8988T (cell line): ENCODE results near the gene NOXA1.
"Not testable (repeated sequence)": the region's sequence is repeated elsewhere in the genome, so short reads cannot be mapped to it uniquely, and the experiment has no call there.

Source experiments
- DNase-seq: peaks from one replicate; pipeline ENCODE4 v3.0.0; 2011

Gene NOXA1

DNA sequence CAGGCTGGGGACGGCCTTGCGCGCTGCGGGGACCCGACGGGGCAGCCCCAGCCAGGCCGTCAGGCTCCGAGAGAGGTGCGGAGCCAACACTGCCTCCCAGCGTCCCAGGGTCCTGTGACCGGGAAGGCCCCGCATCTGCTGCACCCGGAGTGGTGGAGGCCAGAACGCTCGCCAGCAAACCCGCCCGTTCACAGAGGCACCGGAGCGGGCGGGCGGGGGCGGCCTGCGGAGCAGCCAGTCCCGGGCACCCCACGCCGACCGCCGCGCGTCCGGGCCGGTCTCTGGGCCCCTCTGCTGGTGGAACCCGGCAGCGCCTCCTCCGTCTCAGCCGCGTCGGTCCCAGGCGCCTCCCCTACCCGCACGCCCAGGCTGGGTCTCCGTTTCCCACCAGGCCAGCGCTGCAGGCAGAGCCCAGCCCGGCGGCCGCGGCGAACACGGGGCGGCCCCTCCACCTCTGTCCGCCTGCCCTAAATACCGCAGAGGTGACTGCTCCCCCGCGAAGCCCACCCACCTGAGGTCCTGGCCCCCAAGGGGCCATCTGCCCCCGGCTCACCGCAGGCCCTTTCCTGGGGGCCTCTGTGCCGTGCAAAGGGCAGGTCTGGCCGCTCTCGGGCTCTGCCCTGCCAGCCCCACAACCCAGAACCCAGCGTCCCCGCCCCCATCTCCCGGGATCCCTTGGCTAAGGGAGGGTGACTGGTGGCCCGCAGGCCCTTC lies 16.2 kb upstream of the NOXA1 start:
- no peak for DNase-seq

DNA sequence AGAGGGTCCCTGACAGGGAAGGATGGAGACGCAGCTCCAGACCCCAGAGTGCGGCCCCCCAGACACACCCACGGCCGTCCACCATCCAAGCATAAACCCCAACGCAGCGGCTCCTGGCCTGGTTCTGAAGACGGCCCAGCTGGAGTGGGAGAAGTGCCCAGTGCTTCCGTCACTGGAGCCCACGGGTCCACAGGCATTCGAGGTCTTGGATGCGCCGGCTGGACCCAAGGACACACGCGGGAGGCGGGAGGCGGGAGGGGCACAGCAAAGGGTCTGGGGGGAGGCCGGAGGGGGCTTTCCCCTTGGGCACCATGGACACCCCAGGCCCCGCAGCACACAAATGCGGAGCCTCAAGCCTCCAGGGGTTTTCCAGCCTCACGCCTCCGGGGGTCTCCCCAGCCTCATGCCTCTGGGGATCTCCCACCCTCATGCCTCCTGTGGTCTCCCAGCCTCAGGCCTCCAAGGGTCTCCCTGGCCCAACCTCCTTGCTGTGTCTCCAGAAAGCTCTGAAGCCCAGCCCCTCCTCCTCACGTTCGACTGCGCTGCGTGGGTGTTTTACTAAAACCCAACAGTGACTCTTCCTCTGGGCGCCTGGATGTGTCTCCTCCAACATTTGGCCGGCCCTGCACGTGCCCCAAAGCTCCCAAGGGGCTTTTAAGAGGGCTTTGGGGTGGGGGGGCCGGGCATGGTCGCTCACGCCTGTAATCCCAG lies 15.4 kb upstream of the NOXA1 start:
- DNase-seq, result no peak

DNA sequence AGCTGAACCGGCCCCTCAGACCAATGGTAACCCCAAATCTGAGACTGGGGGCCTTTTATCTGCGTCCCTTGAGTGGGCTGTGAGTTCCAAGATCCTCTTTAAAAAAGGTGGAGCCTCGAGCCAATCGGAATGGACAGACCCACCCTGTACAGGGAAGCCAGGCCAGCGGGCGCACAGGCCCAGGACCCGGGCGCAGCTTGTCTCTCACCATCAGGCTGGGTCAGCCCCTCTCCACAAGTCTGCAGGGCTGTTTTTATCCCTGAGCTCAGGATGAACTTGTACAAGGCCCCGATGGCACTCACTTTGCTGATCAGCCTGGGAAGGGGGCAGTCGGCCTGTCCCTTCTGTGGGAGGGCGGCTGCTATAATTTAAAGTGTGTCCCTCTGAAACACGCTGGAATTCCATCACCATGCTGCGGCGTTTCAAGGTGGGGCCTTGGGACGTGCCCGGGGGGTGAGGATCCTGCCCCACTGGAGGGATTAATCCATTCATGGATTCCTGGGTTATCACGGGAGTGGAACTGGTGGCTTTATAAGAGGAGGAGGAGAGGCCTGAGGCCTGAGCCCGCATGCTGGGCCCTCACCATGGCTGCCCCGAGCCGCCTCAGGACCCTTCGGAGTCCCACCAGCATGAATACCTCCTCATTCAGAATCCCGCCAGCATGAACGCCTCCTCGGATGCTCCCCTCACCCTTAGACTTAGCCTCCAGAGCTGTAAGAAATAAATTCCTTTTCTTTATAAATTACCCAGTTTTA lies 14.4 kb upstream of the NOXA1 start:
- DNase-seq, result no peak

DNA sequence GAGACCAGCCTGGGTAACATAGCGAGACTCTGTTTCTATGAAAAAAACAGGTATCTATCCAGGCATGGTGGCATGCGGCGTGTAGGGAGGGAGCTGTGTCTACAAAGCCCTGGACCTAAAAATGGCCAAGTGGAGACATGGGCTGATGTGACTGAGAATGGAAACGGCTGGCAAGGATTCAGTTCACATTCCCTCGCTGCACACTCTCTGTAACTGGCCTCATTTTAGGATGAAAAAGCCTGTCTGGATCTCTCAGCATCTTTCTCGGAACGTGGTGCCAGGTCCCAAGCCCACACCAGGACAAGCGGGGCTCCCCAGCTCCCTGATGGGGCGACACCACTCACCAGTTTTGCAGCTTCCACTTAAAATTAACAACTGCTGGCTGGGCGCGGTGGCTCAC lies 13.7 kb upstream of the NOXA1 start:
- no peak for DNase-seq

DNA sequence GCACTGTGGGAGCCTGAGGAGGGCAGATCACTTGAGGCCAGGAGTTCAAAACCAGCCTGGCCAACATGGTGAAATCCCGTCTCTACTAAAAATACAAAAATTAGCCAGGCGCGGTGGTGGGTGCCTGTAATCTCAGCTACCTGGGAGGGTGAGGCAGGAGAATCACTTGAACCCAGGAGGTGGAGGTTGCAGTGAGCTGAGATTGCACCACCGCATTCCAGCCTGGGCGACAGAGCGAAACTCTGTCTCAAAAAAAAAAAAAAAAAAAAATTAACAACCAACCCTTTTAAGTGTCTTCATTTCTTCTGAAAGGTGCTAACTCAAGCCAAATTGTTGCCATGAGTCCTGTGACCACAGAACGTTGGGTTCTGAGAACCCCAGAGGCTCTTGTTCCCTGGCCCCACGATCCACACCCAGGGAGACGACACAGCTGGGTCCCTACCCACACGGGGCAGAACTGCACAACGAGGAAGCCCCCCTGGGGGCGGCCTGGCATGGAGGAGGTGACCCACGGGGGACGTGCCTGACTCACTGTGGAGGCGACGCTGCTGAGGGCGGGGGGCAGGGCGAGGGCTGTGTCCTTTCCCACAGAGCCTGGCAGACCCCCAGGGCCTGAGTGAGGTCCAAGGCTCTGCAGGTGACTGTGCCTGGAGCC lies 12.8 kb upstream of the NOXA1 start:
- not testable (repeated sequence) for DNase-seq

DNA sequence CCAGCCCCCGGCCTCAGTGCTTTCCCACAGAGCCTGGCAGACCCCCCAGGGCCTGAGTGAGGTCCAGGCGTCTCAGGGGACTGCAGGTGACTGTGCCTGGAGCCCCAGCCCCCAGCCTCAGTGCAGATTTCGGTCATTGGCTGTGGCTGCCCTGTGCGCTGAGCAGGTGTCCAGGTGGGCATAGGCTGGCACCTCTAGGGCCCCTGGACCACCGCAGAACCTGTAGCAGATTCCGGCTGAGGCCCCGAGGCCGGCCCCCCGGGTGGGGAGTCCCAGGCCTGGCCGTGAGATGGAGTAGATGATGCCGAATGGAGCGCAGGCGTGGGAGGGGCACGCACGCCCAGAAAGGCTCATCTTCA lies 12.3 kb upstream of the NOXA1 start:
- no peak for DNase-seq

DNA sequence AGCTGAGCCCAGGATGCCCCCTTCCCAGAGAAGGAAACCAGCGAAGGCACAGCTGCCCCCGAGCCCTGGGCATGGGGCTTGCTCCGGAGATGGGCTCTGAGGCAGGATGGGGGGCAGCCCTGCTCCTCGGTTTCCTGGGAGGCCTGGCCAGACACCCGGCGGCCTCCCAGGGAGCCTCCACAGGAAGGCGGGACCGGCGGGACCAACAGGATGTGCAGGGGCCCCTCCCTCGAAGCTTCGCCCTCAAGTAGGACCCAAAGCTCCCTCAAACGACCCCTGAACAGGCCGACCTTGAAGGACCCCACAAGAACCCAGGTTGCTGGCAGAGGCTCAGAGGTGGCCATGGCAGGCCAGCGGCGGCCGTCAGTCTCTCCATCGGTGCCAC lies 11.9 kb upstream of the NOXA1 start:
- DNase-seq, result no peak

DNA sequence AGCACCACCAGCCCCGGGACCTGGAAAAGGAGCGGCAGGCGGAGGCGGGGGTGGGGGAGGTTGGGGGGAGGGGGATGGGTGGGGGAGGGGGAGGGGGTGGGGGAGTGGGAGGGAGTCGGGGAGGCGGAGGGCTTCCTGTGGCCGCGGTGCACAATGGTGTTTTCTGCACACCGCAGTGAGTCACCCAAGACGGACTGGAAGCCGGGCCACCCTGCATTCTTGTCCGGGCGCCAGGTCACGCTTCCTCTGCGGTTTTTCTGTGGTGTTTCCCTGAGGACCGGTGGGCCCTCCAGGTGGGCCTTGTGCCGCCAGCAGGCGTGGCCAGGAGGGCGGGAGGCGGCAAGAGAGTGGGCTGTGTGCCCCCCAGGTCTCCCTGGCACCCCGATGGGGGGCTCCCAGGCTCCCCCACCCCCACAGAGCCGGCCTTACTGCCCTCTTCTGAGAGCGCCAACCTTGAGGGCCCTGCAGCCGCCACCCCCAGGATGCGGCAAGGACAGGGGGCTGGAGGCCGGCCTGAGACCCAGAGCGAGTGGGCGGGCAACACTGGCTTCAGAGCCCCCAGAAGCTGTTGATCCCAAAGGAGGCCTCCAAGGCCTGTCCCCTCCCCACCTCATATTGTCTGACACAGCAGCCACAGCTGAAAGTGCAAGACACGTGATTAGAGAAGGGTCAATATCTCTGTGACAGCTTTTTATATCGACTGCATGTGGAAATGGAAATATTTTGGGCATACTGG lies 11.4 kb upstream of the NOXA1 start:
- DNase-seq, result peak; percentile 94

DNA sequence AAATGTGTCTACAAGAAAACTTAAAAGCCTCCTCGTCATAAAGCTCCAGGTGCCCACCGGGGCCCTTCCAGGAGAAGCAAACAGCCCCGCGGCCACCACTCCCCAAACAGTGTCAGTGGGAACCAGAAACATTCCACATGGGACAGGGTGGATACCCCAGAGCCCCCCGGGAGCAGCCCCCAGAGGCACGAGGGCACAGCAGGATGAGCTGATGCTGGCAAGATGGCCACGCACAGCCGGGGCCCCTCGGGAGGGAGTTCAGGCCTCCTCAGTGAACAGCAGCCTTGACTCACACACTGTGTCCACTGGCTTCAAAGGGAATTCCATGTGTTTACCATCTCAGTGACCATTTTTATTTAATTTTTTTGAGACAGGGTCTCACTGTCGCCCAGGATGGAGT lies 10.8 kb upstream of the NOXA1 start:
- no peak for DNase-seq

DNA sequence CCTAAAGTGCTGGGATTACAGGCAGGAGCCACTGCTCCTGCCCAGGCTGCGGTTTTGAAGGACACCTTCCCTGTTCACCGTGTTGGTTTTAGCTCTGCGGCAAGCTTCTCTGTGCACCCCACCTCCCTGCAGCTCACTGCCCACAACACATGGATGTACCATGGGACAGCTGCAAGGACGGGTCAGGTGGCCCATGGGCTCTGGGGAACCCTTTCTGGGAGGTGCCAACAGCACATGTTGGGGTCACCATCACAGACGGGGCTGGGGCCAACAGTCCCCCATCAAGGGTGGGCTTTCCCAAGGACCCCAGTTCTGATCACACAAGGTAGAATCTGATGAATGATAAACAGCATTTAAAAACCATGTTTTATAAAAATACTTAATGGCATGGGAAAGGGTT lies 7.7 kb upstream of the NOXA1 start:
- no peak for DNase-seq

DNA sequence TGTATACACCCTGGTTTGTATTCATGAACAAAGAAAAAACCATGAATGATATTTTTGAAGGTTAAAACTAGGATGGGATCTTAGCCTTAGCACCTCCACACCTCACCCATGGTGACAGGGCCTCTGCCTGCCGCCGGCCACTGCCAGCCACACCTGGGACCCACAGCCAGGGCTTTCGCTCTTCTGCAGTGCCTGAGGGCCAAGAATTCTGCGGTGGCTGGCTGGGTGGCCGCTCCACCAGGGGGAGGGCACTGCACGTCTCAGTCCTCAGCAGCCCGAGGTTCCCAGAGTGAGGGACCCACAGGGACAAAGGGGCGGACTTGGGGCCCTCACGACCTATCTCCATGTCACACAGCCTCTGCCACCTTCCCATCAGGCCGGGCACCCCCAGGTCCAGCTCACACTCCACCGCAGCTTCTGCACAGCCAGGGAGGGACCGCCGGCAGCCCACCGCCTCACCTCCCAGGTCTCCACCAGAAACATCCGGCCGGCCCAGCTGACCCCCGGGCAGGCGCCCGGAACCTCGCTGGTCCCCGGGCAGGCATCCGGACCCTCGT lies 7.1 kb upstream of the NOXA1 start:
- DNase-seq, result no peak

DNA sequence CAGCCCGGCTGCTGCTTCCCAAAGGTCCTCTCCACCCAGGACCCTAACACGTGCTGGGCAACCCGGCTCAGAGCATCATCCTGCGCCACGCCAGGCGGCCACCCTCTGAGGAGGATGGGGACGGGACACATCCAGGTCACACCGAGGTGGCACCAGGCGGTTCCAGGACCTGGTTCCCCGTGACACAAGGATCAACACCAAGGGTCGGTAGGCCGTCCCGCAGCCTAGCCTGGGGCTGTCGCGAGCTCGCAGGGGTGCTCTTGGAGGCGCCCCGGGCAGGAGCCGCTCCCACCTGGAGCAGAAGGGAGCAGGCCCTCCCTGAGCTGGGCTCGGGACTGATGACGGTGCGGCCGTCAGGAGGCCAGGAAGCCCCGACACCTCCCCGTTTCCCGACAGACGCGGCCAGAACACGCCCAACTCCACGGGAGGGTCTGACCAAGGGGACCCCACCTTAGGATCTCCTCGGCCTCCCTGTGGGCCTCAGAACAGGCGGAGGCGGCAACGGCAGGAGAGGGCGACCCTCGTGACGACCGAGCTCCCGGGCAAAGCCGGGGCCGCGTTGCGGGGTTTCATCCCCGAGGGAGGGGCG lies 6.5 kb upstream of the NOXA1 start:
- no peak for DNase-seq

DNA sequence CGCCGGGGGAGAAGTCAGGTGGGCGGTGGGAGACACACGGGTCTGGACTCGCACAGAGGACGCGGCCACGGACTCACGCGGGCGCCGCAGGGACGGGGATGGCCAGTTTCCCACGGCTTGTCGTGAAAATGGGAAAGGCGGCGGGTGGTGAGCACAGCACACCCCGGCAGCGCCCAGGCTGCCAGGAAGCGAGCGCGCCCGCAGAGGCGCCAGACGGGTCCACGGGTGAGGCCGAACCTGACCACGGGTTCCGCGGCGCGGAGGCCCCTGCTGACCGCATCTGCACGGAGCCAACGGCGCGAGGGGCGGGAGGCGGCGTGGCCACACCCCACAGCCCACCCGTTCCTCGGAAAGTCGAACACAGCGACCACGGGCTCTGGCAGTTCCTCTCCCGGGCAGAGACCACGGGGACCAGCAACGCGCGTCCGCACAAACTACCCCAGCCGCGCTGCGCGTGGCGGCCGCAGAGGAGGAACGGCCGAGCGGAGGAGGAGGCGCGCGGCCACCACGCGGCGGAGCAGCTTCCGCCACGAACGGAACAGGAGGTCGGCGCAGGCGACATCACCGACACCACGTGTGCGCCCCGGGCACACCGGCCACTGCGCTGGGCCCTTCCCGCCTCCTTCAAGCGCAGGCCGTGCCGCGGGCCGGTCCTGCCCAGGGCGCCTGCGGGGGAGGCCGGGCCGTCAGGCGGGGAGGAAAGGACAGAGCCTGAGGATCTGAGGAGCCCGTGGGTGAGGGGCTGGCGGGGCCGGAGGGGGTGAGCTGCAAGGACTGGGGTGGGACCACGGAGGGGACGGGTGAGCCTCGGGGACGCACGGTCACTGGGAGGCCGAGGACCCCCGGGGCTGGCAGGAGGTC lies 5.8 kb upstream of the NOXA1 start:
- no peak for DNase-seq

DNA sequence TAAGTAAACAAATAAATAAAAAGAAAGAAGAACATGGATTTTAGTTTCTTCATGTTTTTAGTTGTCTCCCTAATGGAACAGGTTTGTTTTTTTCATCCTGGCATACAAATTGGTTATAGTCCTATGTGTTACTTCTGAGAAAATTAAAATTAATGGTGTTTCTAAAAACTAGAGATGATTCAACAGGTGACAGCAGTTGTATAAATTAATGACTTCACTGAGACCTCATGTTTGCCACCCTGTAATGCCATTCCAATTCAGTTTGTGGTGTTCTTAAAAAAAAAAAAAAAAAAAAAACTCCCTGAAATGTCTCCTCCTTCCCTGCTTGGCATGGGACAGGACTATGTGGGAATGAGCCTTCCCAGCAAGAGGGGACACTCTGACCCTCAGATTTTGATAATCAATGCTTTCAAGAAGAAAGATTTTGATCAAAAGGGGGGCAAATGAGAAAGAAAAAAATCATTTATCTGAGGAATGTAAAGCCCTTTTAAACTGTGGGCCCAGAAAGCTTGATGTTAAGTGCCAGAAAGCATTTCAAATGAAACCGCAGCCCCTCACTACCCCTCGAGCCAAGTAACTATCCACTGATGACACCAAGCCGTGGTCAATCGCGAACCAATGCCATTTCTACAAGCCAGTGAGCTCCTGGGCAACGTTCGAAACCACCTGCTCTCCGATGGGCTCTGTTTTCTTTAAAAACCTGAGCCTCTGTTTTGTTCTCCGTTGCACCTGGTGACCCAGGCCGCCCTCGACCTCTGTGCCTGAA lies 1.2 kb upstream of the NOXA1 start:
- DNase-seq, result no peak

DNA sequence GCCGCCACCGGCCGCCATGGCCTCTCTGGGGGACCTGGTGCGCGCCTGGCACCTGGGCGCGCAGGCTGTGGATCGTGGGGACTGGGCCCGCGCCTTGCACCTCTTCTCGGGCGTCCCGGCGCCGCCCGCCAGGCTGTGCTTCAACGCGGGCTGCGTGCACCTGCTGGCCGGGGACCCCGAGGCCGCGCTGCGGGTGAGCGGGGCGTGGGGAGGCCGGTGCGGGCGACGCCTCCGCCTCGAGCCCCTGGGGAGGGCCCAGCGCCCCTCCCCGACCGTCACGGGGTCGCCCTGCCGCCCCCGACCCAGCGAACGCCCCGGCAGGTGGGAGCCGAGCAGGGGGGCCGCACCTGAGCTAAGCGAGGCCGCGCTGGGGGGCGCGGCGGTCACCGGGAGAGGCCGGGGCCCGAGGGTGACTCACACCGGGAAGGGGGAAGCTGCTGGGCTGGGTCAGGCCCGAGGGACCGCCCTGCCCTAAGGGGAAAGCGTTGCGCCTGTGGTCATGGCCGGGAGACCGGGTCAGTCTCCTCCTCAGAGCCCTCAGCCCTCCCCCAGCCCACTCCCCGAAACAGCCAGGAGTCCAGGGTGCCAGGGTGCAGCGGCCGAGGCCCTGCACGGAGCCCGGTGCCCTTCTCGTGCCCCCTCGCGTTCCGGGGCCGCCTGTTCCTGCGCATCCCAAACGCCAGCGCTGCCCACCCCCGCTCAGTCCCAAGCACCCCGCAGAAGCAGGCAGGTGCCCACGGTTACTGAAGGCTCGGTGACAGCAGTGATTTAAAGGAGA lies 510 bp downstream of the NOXA1 start:
- DNase-seq, result peak; percentile 35

DNA sequence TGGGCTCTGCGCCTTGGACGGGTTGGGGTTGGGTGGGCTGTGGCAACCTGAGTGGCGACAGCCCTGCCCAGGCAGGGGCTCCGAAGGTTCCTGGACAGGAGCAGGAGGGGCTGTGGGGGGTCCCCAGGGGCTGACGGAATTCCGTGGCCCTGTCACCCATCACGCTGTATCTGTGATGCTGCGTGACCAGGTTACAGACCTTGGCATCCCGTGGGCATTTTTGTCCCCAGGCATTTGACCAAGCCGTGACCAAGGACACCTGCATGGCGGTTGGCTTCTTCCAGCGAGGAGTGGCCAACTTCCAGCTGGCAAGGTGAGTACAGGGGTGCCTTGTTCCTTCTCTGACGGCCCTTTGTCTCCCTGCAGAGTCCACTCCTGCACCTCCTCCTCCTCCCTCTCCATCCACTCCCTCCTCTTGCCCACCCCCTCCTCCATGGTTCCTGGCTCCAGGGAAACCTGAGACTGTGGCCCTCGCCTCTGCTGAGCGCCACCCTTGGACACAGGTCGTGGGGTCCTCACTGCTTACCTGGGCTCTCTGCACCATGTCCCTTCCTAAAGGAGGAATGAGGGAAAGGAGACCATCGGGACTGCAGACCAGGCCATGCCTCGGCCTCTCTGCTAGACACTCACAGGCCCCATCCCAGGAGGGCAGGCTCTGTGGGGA lies 3.0 kb downstream of the NOXA1 start:
- DNase-seq, result no peak

DNA sequence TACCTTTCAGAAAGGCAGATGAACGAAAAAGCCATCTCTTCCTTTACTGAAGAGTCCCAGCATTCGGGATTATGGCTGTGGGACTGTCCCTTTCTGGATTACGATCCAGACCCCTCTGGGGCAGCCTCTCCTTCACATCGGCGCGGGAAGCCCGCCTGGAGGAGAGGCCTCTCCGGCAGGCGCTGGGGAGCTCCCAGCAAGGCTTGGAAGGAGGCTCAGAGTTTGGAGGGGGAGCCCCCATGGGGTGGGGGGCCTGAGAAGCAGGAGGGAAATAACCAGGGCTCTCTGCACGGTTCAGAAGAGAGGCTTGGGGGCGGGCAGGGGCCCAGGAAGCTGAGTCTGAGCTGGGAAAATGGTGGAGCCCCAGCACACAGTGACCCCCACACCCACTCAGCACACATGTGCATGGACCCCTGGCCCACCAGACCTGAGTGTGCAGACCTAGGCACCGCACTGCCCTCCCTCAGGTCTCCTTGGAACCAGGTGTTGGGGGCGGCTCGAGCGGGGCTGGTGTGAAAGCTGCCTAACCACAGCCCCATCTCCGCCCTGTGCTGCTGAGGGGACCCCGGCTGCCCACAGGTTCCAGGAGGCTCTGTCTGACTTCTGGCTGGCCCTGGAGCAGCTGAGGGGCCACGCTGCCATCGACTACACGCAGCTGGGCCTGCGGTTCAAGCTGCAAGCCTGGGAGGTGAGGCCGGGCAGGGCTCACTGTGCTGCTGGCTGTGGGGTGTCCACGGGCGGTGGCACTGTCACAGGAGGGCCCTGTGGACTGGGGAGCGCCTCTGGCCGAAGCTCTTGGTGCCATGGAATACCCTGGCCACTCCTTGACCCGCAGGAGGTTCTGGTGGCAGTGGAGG lies 4.5 kb downstream of the NOXA1 start:
- DNase-seq, result no peak

DNA sequence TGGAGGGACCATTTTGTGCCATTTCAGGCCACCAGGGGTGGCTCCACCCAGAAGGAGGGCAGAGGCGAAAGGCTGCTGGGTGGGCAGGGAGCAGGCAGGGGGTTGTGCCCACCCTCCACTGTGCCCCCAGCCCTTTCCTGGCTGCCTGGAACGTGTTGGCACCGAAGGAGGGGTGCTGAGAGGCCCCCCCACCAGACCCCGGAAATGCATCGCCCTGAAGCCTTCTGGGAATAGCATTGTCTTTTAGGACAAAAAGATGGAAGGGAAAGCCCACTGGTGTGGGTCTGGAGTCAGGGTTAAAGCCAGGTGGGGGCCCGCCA lies 5.1 kb downstream of the NOXA1 start:
- no peak for DNase-seq
